ENCODE measurements around the gene CD300LD. TPM values are rescaled to one million over a fixed set of nuclear protein-coding genes. Genes with fewer than 3 reads are reported as not detected.

CD300LD gene
- total RNA-seq, 2 donors from 2014 or later, result not detected

DNA sequence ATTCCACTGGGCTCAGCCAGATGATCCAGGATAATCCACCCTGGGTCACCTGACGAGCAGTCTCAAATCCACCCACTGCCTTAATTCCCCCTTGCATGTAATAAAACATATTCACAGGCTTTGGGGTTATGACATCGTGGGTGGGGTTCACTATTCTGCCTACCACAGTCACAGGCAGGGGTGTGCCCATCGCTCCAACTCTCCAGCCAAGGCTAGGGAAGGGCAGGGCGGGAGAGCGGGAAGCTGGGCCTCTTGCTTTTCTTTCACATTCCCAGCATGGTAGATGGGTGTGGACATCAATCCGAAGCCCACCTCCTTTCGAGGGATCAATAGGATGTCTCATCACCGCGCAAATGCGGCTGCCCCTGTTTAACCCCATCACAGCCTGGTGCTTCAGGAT is 12.7 kb upstream of the CD300LD start:
- H3K36me3 Mint-ChIP-seq (ENCODE audit: low read depth), result no peaks in the 10 kb centered on the region
- Histone ChIP-seq H3K36me3 (ENCODE audit: control insufficient read depth, insufficient read depth, low read length) (no peaks in the 10 kb centered on the region), H3K4me3 (ENCODE audit: low read length) (no peak overlapping the region), H3K9me3 (ENCODE audit: control insufficient read depth, low read length) (no peaks in the 10 kb centered on the region), H3K4me1 (ENCODE audit: control insufficient read depth, insufficient read depth, low read length) (no peaks in the 10 kb centered on the region), H3K9ac (ENCODE audit: extremely low read depth, low read length, poor library complexity, severe bottlenecking) (no peak overlapping the region), H3K27ac (ENCODE audit: low read depth, low read length) (no peak overlapping the region), H3K27me3 (ENCODE audit: control insufficient read depth, insufficient read depth, low read length, poor library complexity, severe bottlenecking) (peaks cover 8% of the 10 kb centered on the region)
- no peak for DNase-seq
- no peaks in the 10 kb centered on the region for H3K9me3 Mint-ChIP-seq
- 87 to 91% methylated on average over 10 of the region's 10 CpGs for WGBS, 2 experiments (ENCODE audit: insufficient coverage in 1 of 2, insufficient read length in 1 of 2)
- no peaks in the 10 kb centered on the region for H3K27me3 Mint-ChIP-seq (ENCODE audit: insufficient read depth)
- H3K4me3 Mint-ChIP-seq, result no peak overlapping the region
- no peak overlapping the region for H3K27ac Mint-ChIP-seq
- TF ChIP-seq, protein P1, sequence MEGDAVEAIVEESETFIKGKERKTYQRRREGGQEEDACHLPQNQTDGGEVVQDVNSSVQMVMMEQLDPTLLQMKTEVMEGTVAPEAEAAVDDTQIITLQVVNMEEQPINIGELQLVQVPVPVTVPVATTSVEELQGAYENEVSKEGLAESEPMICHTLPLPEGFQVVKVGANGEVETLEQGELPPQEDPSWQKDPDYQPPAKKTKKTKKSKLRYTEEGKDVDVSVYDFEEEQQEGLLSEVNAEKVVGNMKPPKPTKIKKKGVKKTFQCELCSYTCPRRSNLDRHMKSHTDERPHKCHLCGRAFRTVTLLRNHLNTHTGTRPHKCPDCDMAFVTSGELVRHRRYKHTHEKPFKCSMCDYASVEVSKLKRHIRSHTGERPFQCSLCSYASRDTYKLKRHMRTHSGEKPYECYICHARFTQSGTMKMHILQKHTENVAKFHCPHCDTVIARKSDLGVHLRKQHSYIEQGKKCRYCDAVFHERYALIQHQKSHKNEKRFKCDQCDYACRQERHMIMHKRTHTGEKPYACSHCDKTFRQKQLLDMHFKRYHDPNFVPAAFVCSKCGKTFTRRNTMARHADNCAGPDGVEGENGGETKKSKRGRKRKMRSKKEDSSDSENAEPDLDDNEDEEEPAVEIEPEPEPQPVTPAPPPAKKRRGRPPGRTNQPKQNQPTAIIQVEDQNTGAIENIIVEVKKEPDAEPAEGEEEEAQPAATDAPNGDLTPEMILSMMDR (conservative IDR thresholded peaks at IDR 0.05), result no peak
- no peaks in the 10 kb centered on the region for H3K4me1 Mint-ChIP-seq

DNA sequence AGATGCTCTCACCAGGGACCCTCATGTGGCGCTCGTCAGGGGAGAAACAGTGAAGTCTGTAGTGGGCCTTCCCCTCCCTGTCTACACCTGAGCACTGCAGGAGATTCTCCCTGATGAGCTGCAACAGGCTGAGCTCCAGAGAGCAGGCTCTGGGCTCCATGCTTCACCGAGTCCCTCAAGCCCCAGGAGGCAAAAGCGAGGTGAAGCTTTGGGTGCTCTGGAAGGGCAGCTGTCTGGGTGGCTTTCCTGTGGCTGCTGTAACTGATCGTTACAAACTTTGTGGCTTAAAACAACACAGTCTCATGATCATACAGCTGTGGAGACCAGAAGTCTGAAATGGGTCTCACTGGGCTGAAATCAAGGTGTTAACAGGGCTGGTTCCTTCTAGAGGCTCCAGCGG is 12.1 kb upstream of the CD300LD start:
- DNase-seq, result no peak
- H3K9me3 ChIP-seq (ENCODE audit: control insufficient read depth, low read length), result no peaks in the 10 kb centered on the region
- peaks cover 3% of the 10 kb centered on the region for H3K27me3 ChIP-seq (ENCODE audit: control insufficient read depth, insufficient read depth, low read length, poor library complexity, severe bottlenecking)
- no peak overlapping the region for H3K27ac ChIP-seq (ENCODE audit: low read depth, low read length)
- H3K36me3 ChIP-seq (ENCODE audit: control insufficient read depth, insufficient read depth, low read length), result no peaks in the 10 kb centered on the region
- TF ChIP-seq, protein P1 (conservative IDR thresholded peaks at IDR 0.05), result no peak
- Mint-ChIP-seq H3K27me3 (ENCODE audit: insufficient read depth) (no peaks in the 10 kb centered on the region), H3K36me3 (ENCODE audit: low read depth) (no peaks in the 10 kb centered on the region), H3K4me1 (no peaks in the 10 kb centered on the region), H3K27ac (no peak overlapping the region), H3K4me3 (no peak overlapping the region), H3K9me3 (no peaks in the 10 kb centered on the region)
- H3K4me1 ChIP-seq (ENCODE audit: control insufficient read depth, insufficient read depth, low read length), result no peaks in the 10 kb centered on the region
- no peak overlapping the region for H3K4me3 ChIP-seq (ENCODE audit: low read length)
- no peak overlapping the region for H3K9ac ChIP-seq (ENCODE audit: extremely low read depth, low read length, poor library complexity, severe bottlenecking)
- WGBS, 2 experiments (ENCODE audit: insufficient coverage in 1 of 2, insufficient read length in 1 of 2), result 86 to 90% methylated on average over 5 to 6 of the region's 6 CpGs

DNA sequence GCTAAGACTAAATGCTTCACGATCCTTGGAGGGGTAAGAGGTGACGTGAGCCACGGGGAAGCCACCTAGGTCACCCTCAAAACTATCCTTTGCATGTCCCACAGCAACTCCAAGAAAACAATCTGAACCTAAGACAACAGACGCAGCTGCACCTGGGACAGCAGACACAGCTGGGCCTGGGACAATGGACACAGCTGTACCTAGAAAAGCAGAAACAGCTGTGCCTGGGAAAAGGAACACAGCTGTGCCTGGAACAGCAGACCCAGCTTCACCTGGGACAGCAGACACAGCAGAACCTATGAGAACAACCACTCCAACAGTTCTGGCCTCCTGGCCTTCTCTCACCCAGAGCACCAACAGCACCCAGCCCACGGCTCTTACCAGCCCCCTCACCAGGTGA is 11.7 kb upstream of the CD300LD start:
- Mint-ChIP-seq H3K9me3 (no peaks in the 10 kb centered on the region), H3K4me1 (peaks cover 2% of the 10 kb centered on the region), H3K27ac (no peak overlapping the region), H3K4me3 (no peak overlapping the region), H3K36me3 (ENCODE audit: low read depth) (no peaks in the 10 kb centered on the region), H3K27me3 (ENCODE audit: insufficient read depth) (peaks cover 2% of the 10 kb centered on the region)
- H3K27me3 ChIP-seq (ENCODE audit: control insufficient read depth, insufficient read depth, low read length, poor library complexity, severe bottlenecking), result no peaks in the 10 kb centered on the region
- H3K4me1 ChIP-seq (ENCODE audit: control insufficient read depth, insufficient read depth, low read length), result no peaks in the 10 kb centered on the region
- H3K9me3 ChIP-seq (ENCODE audit: control insufficient read depth, low read length), result no peaks in the 10 kb centered on the region
- no peak for DNase-seq
- H3K27ac ChIP-seq (ENCODE audit: low read depth, low read length), result no peak overlapping the region
- no peak overlapping the region for H3K4me3 ChIP-seq (ENCODE audit: low read length)
- 88 to 93% methylated on average over 5 of the region's 5 CpGs for WGBS, 2 experiments (ENCODE audit: insufficient coverage in 1 of 2, insufficient read length in 1 of 2)
- TF ChIP-seq, protein P1 (conservative IDR thresholded peaks at IDR 0.05), result no peak
- no peaks in the 10 kb centered on the region for H3K36me3 ChIP-seq (ENCODE audit: control insufficient read depth, insufficient read depth, low read length)
- no peak overlapping the region for H3K9ac ChIP-seq (ENCODE audit: extremely low read depth, low read length, poor library complexity, severe bottlenecking)
